NCI-H1694 (cell line): Measurements from ENCODE around the gene TMX4.
"Not testable (repeated sequence)": the region's sequence is repeated elsewhere in the genome, so short reads cannot be mapped to it uniquely, and the experiment has no call there.

Experiments used
- DNase-seq: peaks from one replicate; lab custom pipeline; 2025; lab: John Stamatoyannopoulos, UW

The TMX4 gene

DNA sequence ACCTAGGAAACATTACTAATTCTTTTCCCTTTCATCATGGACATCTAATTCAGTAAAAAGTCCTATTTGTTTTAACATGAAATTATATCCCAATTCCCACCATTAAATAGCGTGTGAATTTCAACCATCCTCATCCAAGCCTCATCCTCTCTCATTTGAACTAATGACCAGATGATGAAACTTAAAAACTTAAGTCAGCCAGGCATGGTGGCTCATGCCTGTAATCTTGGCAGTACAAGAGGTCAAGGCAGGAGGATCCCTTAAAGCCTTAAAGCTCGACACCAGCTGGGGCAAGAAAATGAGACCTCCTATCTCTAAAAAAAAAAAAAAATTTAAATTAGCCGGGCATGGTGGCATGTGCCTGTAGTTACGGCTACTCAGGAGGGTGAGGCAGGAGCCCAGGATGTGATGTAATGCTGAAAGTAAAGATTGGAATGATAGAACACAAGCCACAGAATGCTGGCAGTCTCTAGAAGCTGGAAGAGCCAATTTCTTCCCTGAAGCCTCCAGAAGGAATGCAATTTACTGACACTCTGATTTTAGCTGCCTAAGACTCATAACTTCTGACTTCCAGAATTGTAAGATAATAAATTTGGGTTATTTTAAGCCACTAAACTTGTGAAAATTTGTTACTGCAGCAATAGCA lies 52.2 kb downstream of the TMX4 start:
- DNase-seq: no peak

DNA sequence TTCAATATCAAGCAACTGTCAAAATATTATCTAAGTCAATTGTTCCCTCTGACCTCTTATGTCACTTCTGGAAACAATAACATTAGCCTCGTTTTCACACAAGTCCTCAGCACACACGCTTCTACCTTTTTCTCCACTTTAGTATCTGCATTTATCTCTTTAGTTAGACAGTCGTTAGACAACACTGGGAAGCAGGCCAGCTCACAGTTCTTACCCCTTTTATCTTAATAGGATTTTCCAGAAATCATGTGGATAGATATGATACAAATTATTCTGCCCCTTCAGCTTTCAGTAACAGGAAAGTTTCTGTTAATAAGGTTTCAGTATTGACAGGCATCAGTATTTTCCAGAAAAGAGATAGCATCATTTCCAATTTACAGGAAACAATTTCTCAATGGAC lies 53.4 kb downstream of the TMX4 start:
- no peak for DNase-seq

- no peak for DNase-seq
These were observed 60.1 kb downstream of the TMX4 start for GRCh38 chr20:7959484-7959883.

- not testable (repeated sequence) for DNase-seq
These were observed 63.0 kb downstream of the TMX4 start for GRCh38 chr20:7956561-7956960.

DNA sequence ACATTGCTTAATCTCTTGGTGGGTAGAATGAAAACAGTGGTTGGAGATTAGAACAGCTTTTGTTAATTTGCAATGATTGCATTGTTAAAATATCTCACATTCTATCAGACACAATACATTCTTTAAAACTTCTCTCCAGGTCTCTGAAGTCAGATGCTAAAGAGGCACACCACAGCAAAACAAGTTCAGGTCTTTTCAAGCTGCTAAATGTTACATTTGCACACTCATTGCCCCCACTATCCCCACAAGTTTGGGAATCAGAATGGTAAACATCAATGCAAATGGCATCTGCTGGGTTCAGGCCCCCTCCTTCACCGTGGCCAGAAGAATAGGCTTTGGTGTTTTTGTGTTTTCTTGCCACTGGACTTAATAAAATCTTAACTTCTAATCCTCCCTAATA lies 69.2 kb downstream of the TMX4 start:
- DNase-seq: no peak

- no peak for DNase-seq
These were observed 75.7 kb downstream of the TMX4 start for GRCh38 chr20:7943891-7944290.

DNA sequence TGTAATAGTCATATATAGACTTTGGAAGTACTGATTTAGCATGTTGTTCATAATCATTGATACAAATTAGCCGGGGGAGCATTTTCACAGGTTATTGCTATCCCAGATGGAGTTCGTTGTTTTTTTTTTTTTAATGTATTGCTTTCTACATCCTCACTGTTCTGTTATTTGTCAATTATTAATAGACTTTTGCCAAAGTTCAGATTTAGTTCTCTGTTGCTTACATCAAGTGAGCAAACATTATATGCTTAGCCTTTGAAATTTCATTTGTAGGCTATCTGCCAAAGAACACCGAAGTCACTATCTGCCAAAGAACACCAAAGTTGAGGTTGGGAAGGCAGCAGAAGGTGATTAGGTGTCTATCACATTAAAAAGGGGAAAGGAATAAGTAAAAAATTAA lies 79.2 kb downstream of the TMX4 start, which contains the start of gene HAO1:
HAO1 (minus strand) TSS at position 118 of the 400 bp plus-strand sequence; CDS start at position 82, 36 bp downstream.
- no peak for DNase-seq

- no peak for DNase-seq
These were observed 79.9 kb downstream of the TMX4 start for GRCh38 chr20:7939663-7940062.

DNA sequence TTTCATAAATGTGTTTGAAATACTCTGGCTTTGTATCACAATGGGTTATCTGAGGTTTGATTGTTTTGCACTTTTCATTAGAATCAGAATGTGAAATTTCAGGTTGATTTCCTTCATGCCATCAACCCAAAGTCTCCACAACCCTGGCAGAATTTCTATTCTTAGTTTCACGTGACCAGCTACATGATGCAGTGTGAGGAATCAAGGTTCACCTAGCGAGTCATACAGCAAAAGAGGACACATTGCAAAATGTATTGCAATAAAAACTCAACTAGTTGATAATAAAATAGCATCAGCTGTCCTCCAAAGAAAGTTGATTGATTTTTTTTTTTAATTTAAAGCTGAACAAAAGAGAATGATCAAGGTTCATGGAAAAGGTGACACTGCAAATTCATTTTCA lies 81.5 kb downstream of the TMX4 start:
- DNase-seq: no peak

GRCh38 chr20:7937328-7937727 lies 82.2 kb downstream of the TMX4 start:
- no peak for DNase-seq

GRCh38 chr20:7935027-7935551 lies 84.5 kb downstream of the TMX4 start:
- no peak for DNase-seq

- no peak for DNase-seq
These were observed 86.2 kb downstream of the TMX4 start for GRCh38 chr20:7933346-7933745.

GRCh38 chr20:7930343-7930742 lies 89.2 kb downstream of the TMX4 start:
- no peak for DNase-seq
